Duodenal mucosa (tissue), 2 donors: ENCODE measurements around the gene RHOBTB3.

Experiments
- H3K27ac ChIP-seq: one replicate; pipeline ENCODE4 v1.7.0; 2013; ENCODE audit warnings: low read depth, low read length
- H3K27me3 ChIP-seq, 2 donors: one replicate each; pipeline ENCODE4 v1.7.0; 2013; ENCODE audit warnings: low read length in 2 of 2, control low read depth in 1 of 2; ENCODE audit not compliant: insufficient read depth in 2 of 2, control insufficient read depth in 1 of 2
- H3K36me3 ChIP-seq, 2 donors: one replicate each; pipeline ENCODE4 v1.7.0; 2013; ENCODE audit warnings: low read length in 2 of 2, control low read depth in 1 of 2; ENCODE audit not compliant: insufficient read depth in 2 of 2, control insufficient read depth in 1 of 2
- H3K4me1 ChIP-seq, 2 donors: one replicate each; pipeline ENCODE4 v1.7.0; 2013; ENCODE audit warnings: low read length in 2 of 2, control low read depth in 1 of 2; ENCODE audit not compliant: insufficient read depth in 2 of 2, control insufficient read depth in 1 of 2
- H3K4me3 ChIP-seq, 2 donors: one replicate each; pipeline ENCODE4 v1.7.0; 2013; ENCODE audit warnings: low read length in 2 of 2, low read depth in 1 of 2
- H3K9ac ChIP-seq, 2 donors: one replicate each; pipeline ENCODE4 v1.7.0; 2013; ENCODE audit warnings: low read length in 2 of 2, low read depth in 1 of 2
- H3K9me3 ChIP-seq, 2 donors: one replicate each; pipeline ENCODE4 v1.7.0; 2013; ENCODE audit warnings: low read length in 2 of 2, control low read depth in 1 of 2; ENCODE audit not compliant: control insufficient read depth in 1 of 2

RHOBTB3 gene

GRCh38 chr5:95839658-95840057 lies 108.5 kb downstream of the RHOBTB3 start:
- peak overlapping the region; percentile 1 for H3K27ac ChIP-seq

DNA sequence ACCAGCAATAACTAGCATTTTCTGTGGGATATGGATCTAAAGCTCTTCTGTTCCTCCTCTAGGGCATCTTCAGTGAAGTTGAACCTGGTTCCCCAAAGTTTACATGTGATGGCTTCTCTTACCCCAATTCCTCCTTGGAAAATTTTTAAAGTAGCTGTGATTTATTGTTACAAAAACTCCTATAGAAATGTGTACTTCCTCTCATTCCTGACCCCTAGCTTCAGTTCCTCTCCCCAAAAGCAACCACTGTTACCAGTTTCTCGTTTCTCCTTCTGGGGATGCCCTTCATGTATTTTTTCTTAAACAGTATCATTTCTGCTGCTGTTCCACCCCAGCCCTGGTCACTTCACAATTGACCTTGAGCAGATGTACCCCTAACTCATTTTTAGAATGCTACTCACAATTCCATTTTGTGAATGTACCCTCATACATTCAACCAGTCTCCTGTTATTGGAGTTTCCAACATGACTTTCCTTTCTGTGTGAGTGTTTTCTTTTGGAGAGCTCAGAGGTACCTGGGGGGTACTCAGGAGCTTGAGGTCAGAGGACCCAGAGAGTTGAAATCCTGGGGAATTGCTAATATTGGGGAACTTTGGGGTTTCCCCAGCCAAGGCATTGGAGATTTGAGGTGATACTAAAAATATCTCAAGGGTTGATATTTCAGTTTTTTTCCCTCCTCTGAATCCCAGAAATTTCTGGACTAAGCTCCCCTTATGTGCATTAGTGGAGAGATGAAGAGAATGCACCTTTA lies 110.0 kb downstream of the RHOBTB3 start:
- no peaks in the 10 kb centered on the region for H3K9me3 ChIP-seq
- no peaks in the 10 kb centered on the region for H3K36me3 ChIP-seq
- H3K4me3 ChIP-seq = no peak overlapping the region
- peaks cover 15 to 17% of the 10 kb centered on the region in 2 donors for H3K4me1 ChIP-seq
- H3K9ac ChIP-seq = no peak overlapping the region
- no peaks in the 10 kb centered on the region for H3K27me3 ChIP-seq
- H3K27ac ChIP-seq = no peak overlapping the region

More at GRCh38 chr5:95839658-95840057, 108.5 kb downstream of the RHOBTB3 start:
- Histone ChIP-seq H3K9ac (no peak overlapping the region), H3K9me3 (no peaks in the 10 kb centered on the region), H3K4me3 (no peak overlapping the region), H3K4me1 (peaks cover 26 to 27% of the 10 kb centered on the region in 2 donors), H3K36me3 (no peaks in the 10 kb centered on the region), H3K27me3 (no peaks in the 10 kb centered on the region)

- Histone ChIP-seq H3K9me3 (no peaks in the 10 kb centered on the region), H3K9ac (no peak overlapping the region), H3K27ac (no peak overlapping the region), H3K27me3 (no peaks in the 10 kb centered on the region), H3K36me3 (no peaks in the 10 kb centered on the region), H3K4me1 (peaks cover 8 to 10% of the 10 kb centered on the region in 2 donors), H3K4me3 (no peak overlapping the region)
These were observed 111.0 kb downstream of the RHOBTB3 start for GRCh38 chr5:95841914-95842812.

DNA sequence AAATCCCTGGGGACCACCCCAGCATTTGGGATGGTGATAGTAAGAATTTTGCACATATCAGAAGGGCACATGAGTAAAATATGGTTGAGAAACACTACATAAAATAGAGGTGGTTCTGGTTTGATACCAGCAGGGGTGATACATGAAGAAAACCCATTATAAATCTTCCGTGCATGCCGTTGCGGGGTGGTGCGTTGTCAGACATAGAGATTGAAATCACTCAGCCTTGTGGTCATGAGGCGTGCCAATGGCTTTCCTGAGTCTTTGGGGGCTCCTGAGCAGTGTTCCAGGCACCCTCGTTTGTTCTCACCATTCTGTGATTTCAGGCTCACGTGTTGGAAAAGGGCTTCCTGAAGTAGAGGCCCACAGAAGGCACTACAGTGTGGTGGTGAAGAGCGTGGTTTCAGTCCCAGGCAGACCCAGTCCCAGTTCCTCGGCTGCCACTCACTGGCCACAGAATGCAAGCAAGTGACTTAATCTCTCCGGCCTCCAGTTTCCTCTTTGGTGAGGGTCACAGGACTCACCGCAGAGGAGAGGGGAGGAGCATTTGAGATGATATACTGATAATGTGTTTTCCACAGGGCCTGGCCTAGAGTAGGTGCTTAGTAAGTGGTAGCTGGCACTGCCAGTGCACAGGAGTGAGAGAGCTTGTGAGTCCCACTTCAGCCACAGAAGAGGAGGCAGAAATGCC lies 111.9 kb downstream of the RHOBTB3 start:
- Histone ChIP-seq H3K9ac (no peak overlapping the region), H3K27me3 (no peaks in the 10 kb centered on the region), H3K36me3 (no peaks in the 10 kb centered on the region), H3K27ac (no peak overlapping the region), H3K4me3 (no peak overlapping the region), H3K9me3 (no peaks in the 10 kb centered on the region), H3K4me1 (peaks cover 8 to 10% of the 10 kb centered on the region in 2 donors)

- H3K27me3 ChIP-seq = no peaks in the 10 kb centered on the region
- no peak overlapping the region for H3K4me3 ChIP-seq
- no peak overlapping the region for H3K27ac ChIP-seq
- H3K4me1 ChIP-seq = peaks cover 8 to 10% of the 10 kb centered on the region in 2 donors
- no peaks in the 10 kb centered on the region for H3K36me3 ChIP-seq
- H3K9me3 ChIP-seq = no peaks in the 10 kb centered on the region
- H3K9ac ChIP-seq = no peak overlapping the region
These were observed 112.6 kb downstream of the RHOBTB3 start for GRCh38 chr5:95843733-95844223.

- Histone ChIP-seq H3K4me1 (peaks cover 8 to 10% of the 10 kb centered on the region in 2 donors), H3K9me3 (no peaks in the 10 kb centered on the region), H3K9ac (no peak overlapping the region), H3K27me3 (no peaks in the 10 kb centered on the region), H3K4me3 (no peak overlapping the region), H3K27ac (no peak overlapping the region), H3K36me3 (no peaks in the 10 kb centered on the region)
These were observed 114.3 kb downstream of the RHOBTB3 start for GRCh38 chr5:95845391-95845790.
